ENCODE results near the gene STC2. TPM values are rescaled to one million over a fixed set of nuclear protein-coding genes. Genes with fewer than 3 reads are reported as not detected.
"Not testable (repeated sequence)": the region's sequence is repeated elsewhere in the genome, so short reads cannot be mapped to it uniquely, and the experiment has no call there.

The STC2 gene
- total RNA-seq, 1 donor: 558 TPM

DNA sequence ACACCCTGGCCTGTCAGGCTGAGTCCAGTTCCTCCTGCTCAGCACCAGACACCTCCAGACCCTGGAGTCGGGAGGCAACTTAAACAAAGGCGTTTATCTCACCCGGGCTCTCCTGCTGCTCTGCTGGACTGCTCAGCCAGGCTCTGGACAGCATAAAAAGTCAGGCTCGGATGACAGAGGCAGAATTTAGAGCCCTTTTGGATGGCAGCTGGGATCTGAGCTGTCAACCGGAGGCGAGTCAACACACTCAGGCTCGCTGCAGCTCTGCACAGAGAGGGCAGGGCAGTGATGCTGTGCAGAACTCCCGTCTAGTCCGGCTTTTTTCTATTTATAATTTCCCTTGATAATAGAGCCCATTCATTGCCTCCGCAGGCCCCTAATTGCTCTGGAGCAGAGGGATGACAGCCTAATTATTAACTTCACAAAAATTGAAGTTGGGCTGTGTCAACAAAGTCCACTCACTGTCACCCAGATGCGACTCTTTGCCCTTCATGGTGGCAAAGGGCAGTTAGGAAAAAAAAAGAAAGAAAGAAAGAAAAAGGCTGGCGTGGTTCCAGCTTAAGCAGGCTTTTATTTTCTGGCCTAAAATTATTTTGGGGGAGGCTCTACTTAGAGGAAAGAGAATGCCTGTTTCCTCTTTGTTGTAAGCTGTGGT, 37.6 kb downstream of the STC2 start:
- Histone ChIP-seq H3K4me2 (ENCODE audit: insufficient read depth, low read length) (peak overlapping the region; percentile 16), H2AFZ (ENCODE audit: low read length) (peak overlapping the region; percentile 19)
- peak; percentile 86 for DNase-seq (ENCODE audit: insufficient read length, low spot score, missing footprints)

GRCh38 chr5:173289372-173289771, 38.8 kb downstream of the STC2 start:
- H3K4me3 ChIP-seq (ENCODE audit: insufficient read depth, low read length): no peak overlapping the region
- no peak overlapping the region for H3K4me2 ChIP-seq (ENCODE audit: insufficient read depth, low read length)
- no peaks in the 10 kb centered on the region for H3K79me2 ChIP-seq (ENCODE audit: insufficient read depth, low read length)
- no peak overlapping the region for H3K27ac ChIP-seq (ENCODE audit: low read depth, low read length)
- no peak for DNase-seq (ENCODE audit: insufficient read length, low spot score, missing footprints)
- no peak overlapping the region for H2AFZ ChIP-seq (ENCODE audit: low read length)
- H4K20me1 ChIP-seq (ENCODE audit: insufficient read depth, low read length): no peaks in the 10 kb centered on the region
- no peak for TF ChIP-seq CTCF (IDR thresholded peaks at IDR 0.05; ENCODE audit: extremely low read depth, low read depth, low read length)
- H3K27me3 ChIP-seq (ENCODE audit: insufficient read depth, low read length): peaks cover 17% of the 10 kb centered on the region
- H3K9me3 ChIP-seq (ENCODE audit: low read depth, low read length): no peaks in the 10 kb centered on the region
- no peaks in the 10 kb centered on the region for H3K36me3 ChIP-seq (ENCODE audit: insufficient read depth, low read length)
- peaks cover 19% of the 10 kb centered on the region for H3K4me1 ChIP-seq (ENCODE audit: insufficient read depth, low read length)

More for the DNA sequence above, 37.6 kb downstream of the STC2 start:
- H3K4me3 ChIP-seq (ENCODE audit: insufficient read depth, low read length): no peak overlapping the region
- no peaks in the 10 kb centered on the region for H3K36me3 ChIP-seq (ENCODE audit: insufficient read depth, low read length)
- H3K9me3 ChIP-seq (ENCODE audit: low read depth, low read length): no peaks in the 10 kb centered on the region
- no peaks in the 10 kb centered on the region for H4K20me1 ChIP-seq (ENCODE audit: insufficient read depth, low read length)
- no peaks in the 10 kb centered on the region for H3K79me2 ChIP-seq (ENCODE audit: insufficient read depth, low read length)
- peaks cover 22% of the 10 kb centered on the region for H3K4me1 ChIP-seq (ENCODE audit: insufficient read depth, low read length)
- H3K27ac ChIP-seq (ENCODE audit: low read depth, low read length): no peak overlapping the region
- TF ChIP-seq CTCF (IDR thresholded peaks at IDR 0.05; ENCODE audit: extremely low read depth, low read depth, low read length): no peak
- peaks cover 17% of the 10 kb centered on the region for H3K27me3 ChIP-seq (ENCODE audit: insufficient read depth, low read length)

DNA sequence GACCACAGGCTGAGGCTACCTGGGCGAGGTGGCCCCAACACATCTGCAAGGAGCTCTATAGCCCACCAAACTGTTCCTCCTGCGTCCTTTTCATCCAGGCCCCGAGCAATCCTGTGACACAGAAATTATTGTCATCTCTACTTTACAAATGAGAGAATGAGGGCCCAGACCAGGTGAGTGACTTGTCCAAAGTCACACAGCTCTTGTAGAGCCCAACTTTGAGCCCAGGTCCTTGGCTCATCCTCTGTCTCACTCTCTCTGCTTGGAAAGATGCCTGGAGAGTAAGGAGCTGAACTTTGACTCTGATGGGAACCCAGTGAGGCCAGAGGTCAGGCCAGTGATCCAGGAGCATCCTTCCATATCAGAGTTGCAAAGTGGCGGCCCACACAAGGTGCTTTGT, 39.6 kb downstream of the STC2 start:
- no peak overlapping the region for H3K27ac ChIP-seq (ENCODE audit: low read depth, low read length)
- H2AFZ ChIP-seq (ENCODE audit: low read length): no peak overlapping the region
- no peak overlapping the region for H3K4me3 ChIP-seq (ENCODE audit: insufficient read depth, low read length)
- no peaks in the 10 kb centered on the region for H3K79me2 ChIP-seq (ENCODE audit: insufficient read depth, low read length)
- H3K9me3 ChIP-seq (ENCODE audit: low read depth, low read length): no peaks in the 10 kb centered on the region
- no peak overlapping the region for H3K4me2 ChIP-seq (ENCODE audit: insufficient read depth, low read length)
- H3K27me3 ChIP-seq (ENCODE audit: insufficient read depth, low read length): peaks cover 22% of the 10 kb centered on the region
- H3K4me1 ChIP-seq (ENCODE audit: insufficient read depth, low read length): peaks cover 17% of the 10 kb centered on the region
- H4K20me1 ChIP-seq (ENCODE audit: insufficient read depth, low read length): no peaks in the 10 kb centered on the region
- no peaks in the 10 kb centered on the region for H3K36me3 ChIP-seq (ENCODE audit: insufficient read depth, low read length)
- DNase-seq (ENCODE audit: insufficient read length, low spot score, missing footprints): no peak
- TF ChIP-seq CTCF (IDR thresholded peaks at IDR 0.05; ENCODE audit: extremely low read depth, low read depth, low read length): no peak

DNA sequence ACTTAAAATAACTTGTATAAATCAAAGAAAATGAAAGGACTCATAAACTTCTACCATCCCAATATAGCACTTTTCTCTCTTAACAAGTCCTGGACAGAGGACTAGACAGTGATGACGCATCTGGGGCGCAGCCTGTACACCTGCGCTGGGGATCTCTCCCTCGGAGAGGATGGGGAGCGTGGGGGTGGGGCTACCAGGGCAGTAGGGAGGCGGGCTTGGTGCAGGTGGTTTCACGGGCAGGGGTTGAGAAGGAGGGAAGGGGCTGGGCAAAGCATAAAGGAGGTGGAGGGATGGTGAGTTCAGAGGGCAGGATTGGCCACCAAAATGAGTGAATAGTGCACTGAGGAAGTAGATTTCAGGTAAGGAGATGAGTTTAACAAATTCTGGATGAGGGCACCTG, 41.1 kb downstream of the STC2 start:
- no peaks in the 10 kb centered on the region for H3K36me3 ChIP-seq (ENCODE audit: insufficient read depth, low read length)
- H3K27me3 ChIP-seq (ENCODE audit: insufficient read depth, low read length): peaks cover 27% of the 10 kb centered on the region
- peaks cover 15% of the 10 kb centered on the region for H3K4me1 ChIP-seq (ENCODE audit: insufficient read depth, low read length)
- no peak overlapping the region for H3K27ac ChIP-seq (ENCODE audit: low read depth, low read length)
- TF ChIP-seq CTCF (IDR thresholded peaks at IDR 0.05; ENCODE audit: extremely low read depth, low read depth, low read length): no peak
- DNase-seq (ENCODE audit: insufficient read length, low spot score, missing footprints): no peak
- no peak overlapping the region for H3K4me2 ChIP-seq (ENCODE audit: insufficient read depth, low read length)
- no peaks in the 10 kb centered on the region for H4K20me1 ChIP-seq (ENCODE audit: insufficient read depth, low read length)
- H3K4me3 ChIP-seq (ENCODE audit: insufficient read depth, low read length): no peak overlapping the region
- no peaks in the 10 kb centered on the region for H3K79me2 ChIP-seq (ENCODE audit: insufficient read depth, low read length)
- no peak overlapping the region for H2AFZ ChIP-seq (ENCODE audit: low read length)
- H3K9me3 ChIP-seq (ENCODE audit: low read depth, low read length): no peaks in the 10 kb centered on the region

GRCh38 chr5:173284343-173284958, 43.8 kb downstream of the STC2 start:
- H3K9me3 ChIP-seq (ENCODE audit: low read depth, low read length); H3K27ac ChIP-seq (ENCODE audit: low read depth, low read length); H2AFZ ChIP-seq (ENCODE audit: low read length); DNase-seq (ENCODE audit: insufficient read length, low spot score, missing footprints); H3K4me3 ChIP-seq (ENCODE audit: insufficient read depth, low read length); H3K79me2 ChIP-seq (ENCODE audit: insufficient read depth, low read length); H3K36me3 ChIP-seq (ENCODE audit: insufficient read depth, low read length); H4K20me1 ChIP-seq (ENCODE audit: insufficient read depth, low read length); H3K4me1 ChIP-seq (ENCODE audit: insufficient read depth, low read length): not testable (repeated sequence)
- Histone ChIP-seq H3K27me3 (ENCODE audit: insufficient read depth, low read length) (peaks cover 32% of the 10 kb centered on the region), H3K4me2 (ENCODE audit: insufficient read depth, low read length) (peak overlapping the region; percentile 84)

Measured in osteoblast (primary cell).